NCI-H510A (cell line): ENCODE measurements around the gene TBC1D9B.

ENCODE experiments used
- DNase-seq: peaks from one replicate; lab custom pipeline; 2025; lab: John Stamatoyannopoulos, UW

Gene TBC1D9B

DNA sequence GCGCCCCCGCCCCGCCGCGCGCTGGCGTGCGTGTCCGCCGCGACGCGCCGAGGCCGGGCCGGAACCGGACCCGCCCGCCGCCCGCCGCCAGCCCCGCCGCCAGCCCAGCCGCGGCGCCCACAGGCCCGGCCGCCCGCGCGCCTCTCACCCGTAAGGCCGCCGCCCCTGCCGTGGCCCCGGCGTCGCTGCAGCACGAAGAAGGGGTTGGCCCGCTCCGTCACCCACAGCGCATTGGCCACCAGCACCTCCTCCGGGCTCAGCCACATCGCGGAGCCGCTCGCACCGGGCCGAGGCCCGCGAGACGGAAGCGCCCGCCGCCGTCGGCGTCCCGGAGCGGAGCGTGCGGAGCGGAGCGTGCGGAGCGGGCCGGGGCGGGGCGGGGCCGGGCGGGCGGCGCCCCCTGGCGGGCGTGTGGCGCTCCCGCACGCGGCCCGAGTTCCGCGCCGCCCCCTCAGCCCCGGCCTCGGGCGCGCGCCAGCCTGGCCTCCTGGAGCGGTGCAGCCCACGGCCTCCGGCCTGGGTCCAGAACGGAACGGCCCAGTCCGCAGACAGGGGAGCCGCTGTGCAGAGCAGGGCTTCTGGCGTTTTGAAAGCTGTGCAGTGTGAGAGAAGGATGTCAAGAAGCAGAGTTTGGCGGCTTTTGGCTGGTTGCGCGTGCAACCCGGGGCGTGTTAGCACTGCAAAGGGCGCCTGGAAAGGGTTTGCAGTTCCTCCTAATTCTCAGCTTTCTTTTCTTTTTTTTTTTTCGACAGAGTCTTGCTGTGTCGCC lies at the start of gene TBC1D9B:
TBC1D9B (minus strand) TSS at position 342 of the 769 bp plus-strand sequence; CDS start at position 266, 76 bp downstream.
- DNase-seq: peak; percentile 46

- no peak for DNase-seq
These were observed 47.9 kb upstream of the TBC1D9B start for GRCh38 chr5:179955630-179956029.

DNA sequence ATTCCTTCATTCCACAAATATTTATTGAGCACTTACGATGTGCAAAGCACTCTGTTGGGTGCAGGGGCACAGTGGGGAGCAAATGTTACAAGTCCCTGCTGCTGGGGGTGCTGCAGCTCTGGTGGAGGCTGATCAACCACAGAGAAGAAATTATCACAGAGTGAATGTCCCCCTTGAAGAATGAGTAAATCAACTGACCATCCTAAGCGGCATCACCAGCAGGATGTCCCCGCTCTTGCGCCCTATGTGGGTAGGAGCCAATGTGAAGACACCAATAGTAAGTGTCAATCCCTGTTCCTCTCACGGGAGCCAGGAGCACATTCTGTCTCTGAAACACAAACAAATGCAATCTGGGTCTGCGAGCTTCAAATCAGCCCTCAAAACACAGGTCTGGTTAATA lies 47.4 kb upstream of the TBC1D9B start:
- no peak for DNase-seq

- DNase-seq: no peak
These were observed 46.7 kb upstream of the TBC1D9B start for GRCh38 chr5:179954434-179954833.

DNA sequence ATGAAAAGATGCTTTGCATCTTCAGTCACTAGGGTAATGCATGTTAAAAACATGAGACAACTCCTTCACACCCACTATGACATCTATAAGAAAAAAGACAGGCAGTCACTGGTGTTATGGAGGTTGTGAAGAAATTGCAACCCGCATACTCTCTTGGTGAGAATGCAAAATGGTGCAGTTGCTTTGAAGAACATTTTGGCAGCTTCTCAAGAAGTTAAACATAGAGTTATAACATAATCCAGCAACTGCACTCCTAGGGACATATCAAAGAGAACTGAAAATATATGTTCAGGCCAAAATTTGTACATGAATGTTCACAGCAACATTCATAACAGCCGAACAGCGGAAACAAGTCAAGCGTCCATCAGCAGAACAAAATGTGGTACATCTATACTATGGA lies 46.3 kb upstream of the TBC1D9B start:
- no peak for DNase-seq

DNA sequence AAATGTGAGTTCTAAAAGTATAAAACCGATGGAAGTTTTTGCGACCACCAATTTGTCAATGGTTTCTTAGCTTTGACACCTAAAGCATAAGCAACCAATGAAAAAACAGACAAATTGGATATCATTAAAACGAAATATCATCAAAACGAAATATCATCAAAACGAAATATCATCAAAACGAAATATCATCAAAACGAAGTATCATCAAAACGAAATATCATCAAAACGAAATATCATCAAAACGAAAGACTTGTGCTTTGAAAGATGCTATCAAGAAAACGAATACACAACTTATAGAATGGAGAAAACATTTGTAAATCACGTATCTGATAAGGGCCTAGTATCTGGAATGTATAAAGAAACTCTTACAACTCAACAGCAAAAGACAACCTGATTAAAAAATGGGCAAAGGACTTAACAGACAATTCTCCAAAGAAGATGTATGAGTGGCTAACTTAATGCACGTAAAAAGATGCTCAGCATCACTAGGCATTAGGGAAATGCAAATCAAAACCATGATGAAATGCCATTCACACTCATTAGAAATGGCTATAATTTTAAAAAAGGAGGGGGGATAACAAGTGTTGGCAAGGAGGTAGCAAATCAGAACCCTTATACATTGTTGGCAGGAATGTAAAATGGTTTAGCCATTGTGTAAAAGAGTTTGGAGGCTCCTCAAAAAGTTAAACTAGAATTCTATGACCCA lies 29.4 kb upstream of the TBC1D9B start:
- DNase-seq: no peak

DNA sequence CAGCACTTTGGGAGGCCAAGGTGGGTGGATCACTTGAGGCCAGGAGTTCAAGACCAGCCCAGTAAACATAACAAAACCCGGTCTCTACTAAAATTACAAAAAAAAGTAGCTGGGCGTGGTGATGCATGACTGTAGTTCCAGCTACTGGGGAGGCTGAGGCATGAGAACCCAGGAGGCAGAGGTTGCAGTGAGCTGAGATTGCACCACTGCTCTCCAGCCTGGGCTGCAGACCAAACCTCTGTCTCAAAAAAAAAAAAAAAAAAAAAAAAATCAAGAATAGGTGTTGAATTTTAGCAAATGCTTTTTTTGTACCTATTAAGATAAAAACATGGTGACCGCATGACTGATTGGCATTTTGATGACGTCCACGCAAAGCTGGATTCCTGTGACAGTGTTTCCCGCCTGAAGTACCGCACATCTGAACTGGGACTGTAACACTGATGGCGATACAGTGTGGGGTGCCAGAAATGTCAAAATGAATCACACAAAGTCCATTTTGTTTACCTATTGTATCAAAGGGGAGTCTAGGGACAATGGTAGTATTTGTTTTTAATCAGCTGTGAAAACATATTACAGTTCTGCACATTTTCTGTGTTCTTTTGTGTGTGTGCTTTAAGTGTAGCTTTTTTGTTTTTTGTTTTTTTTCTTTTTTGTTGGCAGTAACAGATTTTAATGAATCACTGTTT lies 23.2 kb upstream of the TBC1D9B start:
- DNase-seq: no peak

GRCh38 chr5:179927824-179928223 lies 20.1 kb upstream of the TBC1D9B start:
- no peak for DNase-seq

- no peak for DNase-seq
These were observed 19.0 kb upstream of the TBC1D9B start for GRCh38 chr5:179926657-179927056.

- DNase-seq: no peak
These were observed 15.7 kb upstream of the TBC1D9B start for GRCh38 chr5:179923436-179923835.

DNA sequence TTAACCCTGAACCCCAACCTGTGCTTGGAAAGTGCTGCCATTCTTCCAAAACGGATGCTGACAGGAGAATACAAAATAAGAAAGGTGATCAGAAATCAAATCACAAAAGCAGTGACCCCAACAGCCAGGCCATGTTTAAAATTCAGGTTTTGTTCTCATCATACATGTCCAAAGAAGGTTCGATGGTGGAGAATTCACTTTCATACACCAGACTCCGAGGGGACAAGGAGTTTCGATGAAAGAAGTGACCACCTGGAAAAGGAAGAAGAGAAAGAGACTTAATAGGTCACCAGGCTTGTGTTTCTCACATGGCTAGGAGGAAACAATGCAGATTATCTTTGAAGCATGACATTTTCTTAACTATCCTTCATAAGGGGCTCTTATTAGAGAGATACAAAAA lies 12.5 kb upstream of the TBC1D9B start:
- no peak for DNase-seq

GRCh38 chr5:179919487-179920060 lies 11.9 kb upstream of the TBC1D9B start:
- DNase-seq: no peak

DNA sequence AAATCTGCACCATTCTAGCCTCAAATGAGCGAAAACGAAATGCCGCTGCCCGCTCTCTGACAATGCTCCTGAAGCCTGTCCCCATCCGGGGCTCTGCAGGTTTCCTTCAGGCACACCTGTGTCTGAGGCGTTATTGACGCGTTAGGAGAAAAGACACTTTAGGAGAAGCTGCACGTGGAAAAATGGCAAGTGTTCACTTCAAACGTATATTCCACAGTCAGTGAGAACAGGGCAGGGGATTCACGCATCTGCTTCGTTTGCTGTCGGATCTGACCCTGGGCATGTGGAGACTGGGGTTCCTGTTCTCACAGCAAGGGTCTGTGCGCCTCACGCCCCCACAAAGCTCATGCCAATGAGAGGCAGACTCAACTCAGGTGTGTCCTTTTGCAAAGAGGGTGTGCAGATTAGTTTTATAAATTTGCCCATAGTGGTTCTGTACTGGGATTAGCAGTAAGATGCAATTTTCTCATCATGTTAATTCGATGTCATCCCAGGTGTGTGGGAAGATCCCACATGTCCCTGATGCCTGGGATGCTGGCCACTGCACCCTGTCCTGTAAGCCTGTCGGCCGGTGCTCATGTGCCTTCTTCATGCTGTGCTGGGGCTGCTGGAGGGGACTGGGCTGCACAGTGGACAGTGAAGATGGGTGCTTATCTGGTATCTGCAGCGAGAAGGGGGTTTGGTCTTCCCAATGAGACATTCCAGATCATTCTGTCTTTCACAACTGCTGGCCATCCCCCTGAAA lies 11.2 kb upstream of the TBC1D9B start:
- no peak for DNase-seq

- no peak for DNase-seq
These were observed 8.8 kb upstream of the TBC1D9B start for GRCh38 chr5:179916523-179916922.

GRCh38 chr5:179915406-179915935 lies 7.8 kb upstream of the TBC1D9B start:
- DNase-seq: no peak

DNA sequence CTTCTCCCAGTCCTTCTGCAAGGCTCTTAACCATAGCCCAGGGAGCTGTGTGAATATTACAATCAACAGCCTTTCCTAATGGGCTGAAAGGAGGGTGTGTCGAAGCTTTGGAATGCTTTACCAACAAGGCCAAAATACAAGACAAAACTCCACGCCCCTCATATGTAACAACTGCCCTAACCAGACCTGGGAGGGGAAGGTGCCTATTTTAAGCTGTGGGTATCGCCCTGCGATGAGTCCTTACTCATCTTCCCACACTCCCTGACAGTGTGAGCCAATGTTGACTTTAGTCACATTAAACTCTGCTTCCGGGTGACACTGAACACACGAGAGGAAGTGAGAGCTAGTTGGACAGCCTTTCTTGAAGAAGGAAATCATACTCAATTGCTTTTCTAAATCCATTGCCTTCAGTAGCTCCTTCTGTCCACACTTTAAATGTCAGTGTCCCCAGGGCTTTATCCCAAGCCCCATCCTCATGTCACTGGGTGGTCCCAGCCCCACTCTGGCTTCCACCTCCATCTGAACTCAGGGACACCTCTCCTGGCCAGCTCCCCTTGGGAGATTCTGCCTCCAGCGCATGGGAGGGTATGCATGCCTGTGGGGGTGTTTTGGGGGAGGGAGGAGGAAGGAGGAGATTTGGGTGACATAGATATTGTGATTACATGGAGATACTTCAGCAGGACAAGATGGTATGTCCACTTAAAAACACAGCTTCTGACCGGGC lies 6.5 kb upstream of the TBC1D9B start:
- no peak for DNase-seq

DNA sequence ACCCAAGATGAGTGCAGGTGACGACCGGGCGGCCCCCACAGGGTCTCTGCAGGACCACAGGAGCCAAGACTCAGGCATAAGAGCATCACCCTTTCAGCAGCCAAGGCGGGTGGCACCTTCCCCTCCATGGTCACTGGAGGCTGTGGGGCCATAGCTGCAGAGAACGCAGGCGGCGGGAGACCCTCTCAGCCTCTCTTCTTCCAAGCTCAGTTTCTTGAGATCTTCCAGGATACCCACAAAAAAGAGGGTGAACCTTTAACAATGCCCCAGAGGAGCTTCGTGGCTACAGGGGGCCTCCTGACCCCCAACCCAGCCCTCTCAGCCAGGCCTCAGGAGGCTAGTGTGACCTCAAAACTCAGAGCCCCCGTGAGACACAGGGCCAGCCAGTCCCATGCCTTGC lies 5.8 kb upstream of the TBC1D9B start:
- DNase-seq: no peak

DNA sequence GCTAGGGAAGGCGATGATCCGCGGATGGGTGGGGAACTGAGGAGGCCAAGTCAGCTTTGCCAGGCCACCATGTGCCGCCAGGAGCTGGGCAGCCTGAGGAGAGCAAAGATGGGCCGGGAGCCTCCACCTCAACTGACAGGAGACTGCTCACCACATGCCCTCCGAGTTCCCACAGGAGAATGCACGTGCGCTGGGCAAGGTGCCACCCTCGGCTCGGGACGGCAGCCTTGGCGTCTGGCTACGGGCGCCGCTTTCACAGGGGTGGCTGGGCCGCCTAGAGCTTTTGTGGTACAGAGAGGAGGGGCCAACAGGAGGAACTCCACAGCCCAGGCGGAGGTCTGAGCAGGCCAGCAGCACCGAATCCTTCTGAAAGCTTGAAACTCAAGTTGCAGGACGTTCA lies 5.3 kb upstream of the TBC1D9B start:
- no peak for DNase-seq

DNA sequence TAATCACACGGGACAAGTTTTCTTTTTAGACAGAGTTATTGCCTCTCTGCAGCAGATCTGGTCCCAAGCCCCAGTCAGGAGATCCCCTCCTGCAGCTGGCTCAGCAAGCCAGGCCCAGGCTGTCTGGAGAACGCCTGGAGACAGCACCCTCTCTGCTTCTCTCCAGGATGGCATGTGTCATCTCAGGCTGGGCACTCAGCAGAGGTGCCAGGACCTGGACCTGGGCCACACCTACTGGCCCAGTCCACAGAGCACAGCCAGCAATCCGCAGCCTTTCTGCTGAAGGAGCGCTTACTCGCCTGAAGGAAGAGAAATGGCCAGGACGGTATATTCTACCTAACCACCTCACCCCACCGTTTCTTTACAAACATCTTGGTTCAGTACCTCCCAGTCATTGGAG lies 4.7 kb upstream of the TBC1D9B start:
- no peak for DNase-seq

DNA sequence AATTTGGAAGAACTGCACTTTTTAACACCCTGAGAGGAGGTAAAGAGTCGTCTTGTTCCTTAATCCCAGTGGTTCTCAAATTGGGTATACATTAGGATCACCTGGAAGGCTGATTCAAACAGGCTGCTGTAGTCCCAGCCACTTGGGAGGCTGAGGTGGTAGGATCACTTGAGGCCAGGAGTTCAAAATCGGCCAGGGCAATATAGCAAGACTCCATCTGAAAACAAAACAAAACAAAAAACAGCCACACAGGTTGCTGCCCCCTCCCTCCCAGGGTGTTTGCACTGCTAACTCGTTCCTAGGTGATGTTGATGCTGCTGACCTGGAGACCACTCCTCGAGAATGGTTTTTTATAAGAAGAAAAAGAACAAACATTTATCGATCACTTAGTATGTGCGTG lies 1.5 kb upstream of the TBC1D9B start:
- no peak for DNase-seq

DNA sequence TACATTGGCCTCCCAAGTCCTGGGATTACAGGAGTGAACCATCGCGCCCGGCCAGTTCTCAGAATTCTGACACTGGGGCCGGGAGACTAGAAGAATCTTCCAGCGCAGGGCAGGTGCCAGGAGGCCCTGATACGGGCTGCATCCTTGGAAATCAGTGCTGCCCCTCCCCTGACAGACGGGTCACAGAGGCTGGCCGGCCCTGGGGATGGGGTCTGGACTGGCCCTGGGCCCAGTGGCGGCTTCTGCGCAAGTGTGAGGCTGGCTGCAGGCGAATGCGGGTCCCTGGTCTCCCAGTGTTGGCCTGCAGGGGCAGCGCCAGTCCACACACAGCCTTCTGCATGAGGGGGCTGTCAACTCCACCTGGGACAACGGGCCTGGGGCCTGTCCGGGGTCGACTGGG lies 831 bp upstream of the TBC1D9B start:
- no peak for DNase-seq
